IMR-90 (cell line): ENCODE results near the gene MCHR2. TPM values are rescaled to one million over a fixed set of nuclear protein-coding genes. Genes with fewer than 3 reads are reported as not detected.

Experiments
- ATAC-seq: fragments of 200-7000 bp; cut with Tn5 transposase; 2 replicates; pipeline ENCODE4 v1.9.1; 2020; ENCODE audit warnings: low read depth, mild to moderate bottlenecking, moderate library complexity
- BruUV-seq: library from RNA; stranded (reverse); fragments of 400-500 nt; replicated peaks from 2 replicates; lab custom pipeline; 2021; lab: Mats Ljungman, UMichigan
- CTCF ChIA-PET: fragments of 300-600 bp; formaldehyde crosslinking; extraction: SDS; loops from one replicate; lab custom pipeline; 2021; ENCODE audit warnings: antibody characterized with exemption; lab: Yijun Ruan, JAX
- POLR2A ChIA-PET: fragments of 300-600 bp; sonication (Branson Sonifier 250); formaldehyde crosslinking; loops from one replicate; lab custom pipeline; 2022; ENCODE audit warnings: antibody characterized with exemption; ENCODE audit not compliant: unreplicated experiment; lab: Charles Lee
- DNase-seq: peaks from one replicate; pipeline ENCODE4 v3.0.0; 2013
- H2AFZ ChIP-seq: replicated peaks from 2 replicates; pipeline ENCODE3; 2013; ENCODE audit warnings: low read length, mild to moderate bottlenecking; ENCODE audit not compliant: poor library complexity
- H2AK5ac ChIP-seq: 2 replicates; pipeline ENCODE4 v1.6.1; 2013; ENCODE audit warnings: low read depth, low read length, inconsistent platforms
- H2AK9ac ChIP-seq: replicated peaks from 2 replicates; pipeline ENCODE3; 2013; ENCODE audit warnings: mild to moderate bottlenecking, low read depth, low read length, moderate library complexity; ENCODE audit not compliant: poor library complexity
- H2BK120ac ChIP-seq: 2 replicates; pipeline ENCODE4 v1.6.1; 2013; ENCODE audit warnings: low read depth, low read length, inconsistent platforms
- H2BK15ac ChIP-seq: 3 replicates; pipeline ENCODE4 v1.6.1; 2013; ENCODE audit warnings: low read depth, low read length, inconsistent platforms
- H2BK20ac ChIP-seq: 2 replicates; pipeline ENCODE4 v1.6.1; 2013; ENCODE audit warnings: low read depth, mild to moderate bottlenecking, inconsistent platforms, low read length, moderate library complexity
- H2BK5ac ChIP-seq: 2 replicates; pipeline ENCODE4 v1.6.1; 2013; ENCODE audit warnings: mild to moderate bottlenecking, low read depth, low read length, inconsistent platforms; ENCODE audit not compliant: poor library complexity, severe bottlenecking
- H3K14ac ChIP-seq: replicated peaks from 2 replicates; pipeline ENCODE4 v1.6.1; 2013; ENCODE audit warnings: low read depth, low read length, inconsistent platforms
- H3K18ac ChIP-seq: 2 replicates; pipeline ENCODE4 v1.6.1; 2013; ENCODE audit warnings: low read depth, low read length, control low read depth
- H3K23ac ChIP-seq: 2 replicates; pipeline ENCODE4 v1.6.1; 2013; ENCODE audit warnings: low read depth, low read length, inconsistent platforms
- H3K27ac ChIP-seq: 2 replicates; pipeline ENCODE4 v1.5.1; 2013; ENCODE audit warnings: mild to moderate bottlenecking, control low read depth, low read length; ENCODE audit not compliant: insufficient read depth
- H3K27me3 ChIP-seq: 2 replicates; pipeline ENCODE4 v1.6.1; 2013; ENCODE audit warnings: low read length; ENCODE audit not compliant: control insufficient read depth, insufficient read depth
- H3K36me3 ChIP-seq: 2 replicates; pipeline ENCODE4 v1.6.1; 2013; ENCODE audit warnings: low read length, mixed read lengths; ENCODE audit not compliant: control insufficient read depth, insufficient read depth
- H3K4ac ChIP-seq: 2 replicates; pipeline ENCODE4 v1.6.1; 2013; ENCODE audit warnings: low read depth, low read length, inconsistent platforms
- H3K4me1 ChIP-seq: 2 replicates; pipeline ENCODE4 v1.6.1; 2013; ENCODE audit warnings: low read length, mixed read lengths; ENCODE audit not compliant: control insufficient read depth, insufficient read depth
- H3K4me2 ChIP-seq: 2 replicates; pipeline ENCODE4 v1.6.1; 2013; ENCODE audit warnings: low read depth, mild to moderate bottlenecking, control low read depth, low read length, moderate library complexity
- H3K4me3 ChIP-seq: 2 replicates; pipeline ENCODE4 v1.5.1; 2013; ENCODE audit warnings: low read depth, mild to moderate bottlenecking, control low read depth, low read length, moderate library complexity; ENCODE audit not compliant: insufficient read depth
- H3K56ac ChIP-seq: 2 replicates; pipeline ENCODE4 v1.6.1; 2013; ENCODE audit warnings: low read length, inconsistent platforms; ENCODE audit not compliant: insufficient read depth; ENCODE audit errors: extremely low read depth
- H3K79me1 ChIP-seq, 2 experiments: 2 replicates each; pipeline ENCODE4 v1.6.1; 2013; ENCODE audit warnings: low read length in 2 of 2, inconsistent platforms in 1 of 2, low read depth in 1 of 2
- H3K9ac ChIP-seq: 2 replicates; pipeline ENCODE4 v1.6.1; 2013; ENCODE audit warnings: low read depth, low read length, control low read depth
- H3K9me1 ChIP-seq: 2 replicates; pipeline ENCODE4 v1.6.1; 2013; ENCODE audit warnings: low read length, inconsistent platforms; ENCODE audit not compliant: insufficient read depth
- H3K9me3 ChIP-seq: 2 replicates; pipeline ENCODE4 v1.6.1; 2013; ENCODE audit warnings: low read length; ENCODE audit not compliant: control insufficient read depth, insufficient read depth
- H4K20me1 ChIP-seq: 2 replicates; pipeline ENCODE4 v1.6.1; 2013; ENCODE audit warnings: low read length, inconsistent platforms; ENCODE audit not compliant: insufficient read depth
- H4K5ac ChIP-seq: 2 replicates; pipeline ENCODE4 v1.6.1; 2013; ENCODE audit warnings: mild to moderate bottlenecking, low read depth, low read length, control low read depth
- H4K8ac ChIP-seq, 2 experiments: 2 replicates each; pipeline ENCODE4 v1.6.1; 2013; ENCODE audit warnings: low read depth in 2 of 2, low read length in 2 of 2, control low read depth in 1 of 2, inconsistent platforms in 1 of 2
- H4K91ac ChIP-seq: 2 replicates; pipeline ENCODE4 v1.6.1; 2013; ENCODE audit warnings: low read depth, low read length, inconsistent platforms; ENCODE audit not compliant: insufficient read depth
- BHLHE40 ChIP-seq: fragments of 150-350 bp; IDR thresholded peaks from 2 replicates; pipeline ENCODE4 v1.6.1; 2016; ENCODE audit warnings: mild to moderate bottlenecking, low read depth, low read length
- FOS ChIP-seq: fragments of 150-350 bp; IDR thresholded peaks from 2 replicates; pipeline ENCODE4 v1.6.1; 2016; ENCODE audit warnings: low read depth, low read length
- MAFK ChIP-seq: IDR thresholded peaks from 2 replicates; pipeline ENCODE4 v1.6.1; 2012; ENCODE audit warnings: low read depth, low read length, improper control_type of control experiment
- NFE2L2 ChIP-seq: fragments of 150-350 bp; IDR thresholded peaks from 2 replicates; pipeline ENCODE4 v1.6.1; 2016; ENCODE audit warnings: low read depth, mild to moderate bottlenecking, low read length
- RAD21 ChIP-seq: IDR thresholded peaks from 2 replicates; pipeline ENCODE4 v1.6.1; 2012; ENCODE audit warnings: low read length, improper control_type of control experiment
- RFX5 ChIP-seq: IDR thresholded peaks from 2 replicates; pipeline ENCODE4 v1.8.0; 2012; ENCODE audit warnings: low read depth, mild to moderate bottlenecking, low read length, moderate library complexity
- SMC3 ChIP-seq: fragments of 150-350 bp; IDR thresholded peaks from 2 replicates; pipeline ENCODE4 v1.6.1; 2016; ENCODE audit warnings: low read depth, mild to moderate bottlenecking, antibody characterized with exemption, low read length, moderate library complexity
- dilution Hi-C: fragments of 300-500 bp; cut with HindIII; formaldehyde crosslinking; loops from one replicate; pipeline ENCODE4 v1.14.3; 2018; ENCODE audit warnings: low sequenced_read_pairs; ENCODE audit not compliant: unreplicated experiment
- in situ Hi-C: fragments of 300-500 bp; cut with MboI; formaldehyde crosslinking; loops from 3 replicates; pipeline ENCODE4 v1.14.3; 2019; ENCODE audit warnings: low sequenced_read_pairs, inconsistent platforms, mixed read lengths
- intact Hi-C: fragments of 100-400 bp; cut with micrococcal nuclease; formaldehyde crosslinking; loops from 2 replicates; pipeline ENCODE4 v1.10.0; 2022
- polyA plus RNA-seq, 3 experiments: library from polyadenylated mRNA; depleted of rRNA; stranded (reverse); fragments of >200 nt; gene quantifications; 2 replicates each; pipeline ENCODE4 v1.2.3, GENCODE V29; 2012; ENCODE audit warnings: low replicate concordance in 1 of 3
- total RNA-seq: library from RNA; depleted of rRNA; stranded (reverse); fragments of >200 nt; gene quantifications from 2 replicates; pipeline ENCODE4 v1.2.3, GENCODE V29; 2012
- TF ChIP-seq, protein P1 (sequence below): fragments of 150-350 bp; IDR thresholded peaks from 2 replicates; pipeline ENCODE4 v1.6.1; 2017; ENCODE audit warnings: mild to moderate bottlenecking, antibody characterized with exemption, low read length, low read depth
- TF ChIP-seq, protein P2 (sequence below): fragments of 150-350 bp; IDR thresholded peaks from 2 replicates; pipeline ENCODE4 v1.6.1; 2016; ENCODE audit warnings: low read depth, mild to moderate bottlenecking, low read length, moderate library complexity, borderline replicate concordance

Gene MCHR2
- total and polyA plus RNA-seq, 2 of the 4 experiments (the other 2 are of a cell fraction), result not detected

DNA sequence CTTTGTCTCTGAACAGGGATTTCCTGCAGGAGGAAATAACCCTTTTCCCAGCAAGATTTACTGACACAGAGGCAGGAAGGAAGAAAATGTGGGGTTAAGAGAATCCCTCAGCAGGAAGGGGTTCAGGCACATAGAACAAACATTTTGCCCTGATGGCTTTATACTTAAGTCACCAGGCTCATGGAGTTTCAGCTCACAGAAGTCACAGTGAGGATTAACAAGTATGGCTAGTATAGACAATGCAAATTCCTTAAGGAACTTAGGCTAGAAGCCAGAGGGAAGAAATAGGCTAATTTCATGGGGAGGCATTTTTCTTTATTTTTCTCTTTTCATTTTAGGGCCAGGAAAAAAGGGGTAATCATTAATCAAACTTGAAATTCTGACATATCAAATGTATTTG lies 50.2 kb downstream of the MCHR2 start:
- in situ Hi-C loops (no loop called here), dilution Hi-C loops (no loop called here), intact Hi-C loops (no loop called here)
- BruUV-seq, result no TSS peak
- H3K27ac ChIP-seq, result no peak overlapping the region
- no peak overlapping the region for H2BK20ac ChIP-seq
- H3K9me3 ChIP-seq, result no peaks in the 10 kb centered on the region
- DNase-seq (no peak), ATAC-seq (peak; percentile 35)
- no peak overlapping the region for H2BK120ac ChIP-seq
- no peak overlapping the region for H3K23ac ChIP-seq
- no peak overlapping the region for H2AK9ac ChIP-seq
- H4K8ac ChIP-seq, result no peak overlapping the region
- H3K18ac ChIP-seq, result no peak overlapping the region
- ChIA-PET POLR2A (interaction anchor here (1.2 kb wide), 1 partner anchor 11 kb away, joined by 3 read pairs; no protein-coding TSS in a partner anchor), CTCF (no interaction called here)
- TF ChIP-seq SMC3 (no peak), FOS (no peak), NFE2L2 (no peak), RAD21 (no peak), MAFK (no peak), BHLHE40 (no peak), RFX5 (no peak)
- TF ChIP-seq, protein P1, sequence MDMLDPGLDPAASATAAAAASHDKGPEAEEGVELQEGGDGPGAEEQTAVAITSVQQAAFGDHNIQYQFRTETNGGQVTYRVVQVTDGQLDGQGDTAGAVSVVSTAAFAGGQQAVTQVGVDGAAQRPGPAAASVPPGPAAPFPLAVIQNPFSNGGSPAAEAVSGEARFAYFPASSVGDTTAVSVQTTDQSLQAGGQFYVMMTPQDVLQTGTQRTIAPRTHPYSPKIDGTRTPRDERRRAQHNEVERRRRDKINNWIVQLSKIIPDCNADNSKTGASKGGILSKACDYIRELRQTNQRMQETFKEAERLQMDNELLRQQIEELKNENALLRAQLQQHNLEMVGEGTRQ, result no peak
- TF ChIP-seq, protein P2, sequence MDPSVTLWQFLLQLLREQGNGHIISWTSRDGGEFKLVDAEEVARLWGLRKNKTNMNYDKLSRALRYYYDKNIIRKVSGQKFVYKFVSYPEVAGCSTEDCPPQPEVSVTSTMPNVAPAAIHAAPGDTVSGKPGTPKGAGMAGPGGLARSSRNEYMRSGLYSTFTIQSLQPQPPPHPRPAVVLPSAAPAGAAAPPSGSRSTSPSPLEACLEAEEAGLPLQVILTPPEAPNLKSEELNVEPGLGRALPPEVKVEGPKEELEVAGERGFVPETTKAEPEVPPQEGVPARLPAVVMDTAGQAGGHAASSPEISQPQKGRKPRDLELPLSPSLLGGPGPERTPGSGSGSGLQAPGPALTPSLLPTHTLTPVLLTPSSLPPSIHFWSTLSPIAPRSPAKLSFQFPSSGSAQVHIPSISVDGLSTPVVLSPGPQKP, result no peak
- H3K4me1 ChIP-seq, result no peaks in the 10 kb centered on the region
- no peak overlapping the region for H3K14ac ChIP-seq
- H2AK5ac ChIP-seq, result no peak overlapping the region
- no peak overlapping the region for H3K9ac ChIP-seq
- H3K36me3 ChIP-seq, result no peaks in the 10 kb centered on the region
- H4K5ac ChIP-seq, result no peak overlapping the region
- H3K9me1 ChIP-seq, result no peaks in the 10 kb centered on the region
- no peaks in the 10 kb centered on the region for H4K20me1 ChIP-seq
- no peak overlapping the region for H3K56ac ChIP-seq
- no peak overlapping the region for H2BK15ac ChIP-seq
- H2AFZ ChIP-seq, result no peak overlapping the region
- H3K79me1 ChIP-seq, result no peaks in the 10 kb centered on the region
- no peak overlapping the region for H4K91ac ChIP-seq
- no peak overlapping the region for H3K4me3 ChIP-seq
- no peaks in the 10 kb centered on the region for H3K27me3 ChIP-seq
- no peak overlapping the region for H3K4ac ChIP-seq
- no peak overlapping the region for H2BK5ac ChIP-seq
- no peak overlapping the region for H3K4me2 ChIP-seq
